ENCODE measurements around the gene CATSPER3.

Gene CATSPER3

DNA sequence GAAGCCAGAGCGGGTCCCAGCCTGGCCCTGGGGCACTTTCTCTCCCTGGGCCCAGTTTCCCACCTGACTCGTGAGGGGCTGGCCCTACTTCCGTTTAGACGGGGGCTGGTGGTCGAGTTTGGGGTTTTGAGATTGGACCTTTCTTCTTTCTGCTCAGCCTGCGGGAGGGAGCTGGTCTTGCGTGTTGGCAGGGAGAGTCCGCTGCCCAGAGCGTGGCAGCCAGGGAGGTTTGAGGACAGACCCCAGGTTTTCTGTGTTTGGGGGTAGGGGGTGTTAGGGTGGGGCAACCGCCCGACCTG is 72.3 kb downstream of the CATSPER3 start:
- Histone ChIP-seq H3K27me3 (ENCODE audit: low read depth, low read length) (peaks cover 63% of the 10 kb centered on the region), H3K36me3 (ENCODE audit: control insufficient read depth in 1 of 2, insufficient read depth in 2 of 2, low read length in 2 of 2) (no peaks in the 10 kb centered on the region), H3K4me1 (ENCODE audit: control insufficient read depth in 1 of 2, insufficient read depth in 2 of 2, low read length in 2 of 2) (peaks cover 0 to 16% of the 10 kb centered on the region in 2 donors), H3K4me3 (ENCODE audit: low read depth in 1 of 2, low read length in 2 of 2) (peak overlapping the region in 1 of 2 donors; percentile 20), H3K9me3 (ENCODE audit: control insufficient read depth in 1 of 2, low read length in 2 of 2) (no peaks in the 10 kb centered on the region), H3K27ac (ENCODE audit: low read length) (no peak overlapping the region)

DNA sequence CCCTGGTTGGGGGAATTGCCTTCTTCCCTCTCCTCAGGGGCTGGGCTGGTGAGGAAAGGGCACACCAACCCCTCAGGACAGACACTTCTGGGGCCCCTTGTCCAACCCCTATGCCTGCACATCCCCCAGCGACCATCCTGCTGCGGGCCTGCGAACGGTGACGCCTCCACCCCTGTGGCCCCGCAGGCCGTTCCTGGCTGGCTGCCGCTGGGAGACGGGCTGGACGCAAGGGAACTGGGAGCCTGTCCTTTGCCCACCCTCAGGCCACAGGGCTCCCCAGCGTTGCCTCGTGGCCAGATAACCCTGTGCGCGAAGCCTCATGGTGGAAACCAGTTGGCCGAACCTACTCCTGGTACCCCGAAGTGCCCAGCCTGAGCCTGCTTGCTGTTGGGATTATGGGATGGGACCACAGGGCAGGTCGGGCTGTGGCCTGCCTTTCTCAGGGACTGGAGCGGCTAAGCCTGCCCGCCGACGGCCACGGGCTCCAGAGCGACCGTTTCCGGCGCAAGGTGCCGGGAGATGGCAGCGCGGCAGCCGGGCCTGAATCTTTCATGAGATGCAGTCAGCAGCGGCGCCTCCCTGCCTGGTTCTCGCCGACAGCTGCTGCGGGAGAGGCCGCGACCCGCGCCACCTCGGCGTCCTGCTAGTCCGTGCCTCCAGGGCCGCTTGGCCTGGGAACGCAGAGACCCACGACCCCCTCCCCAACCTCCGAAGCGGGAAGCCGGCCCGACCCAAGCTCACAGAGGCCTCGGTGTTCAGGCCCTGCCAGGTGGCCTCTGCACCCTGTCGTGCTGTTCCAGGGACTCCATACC is 72.8 kb downstream of the CATSPER3 start:
- Histone ChIP-seq H3K27me3 (ENCODE audit: low read depth, low read length) (peaks cover 57% of the 10 kb centered on the region), H3K27ac (ENCODE audit: low read length) (no peak overlapping the region), H3K36me3 (ENCODE audit: control insufficient read depth in 1 of 2, insufficient read depth in 2 of 2, low read length in 2 of 2) (no peaks in the 10 kb centered on the region), H3K4me1 (ENCODE audit: control insufficient read depth in 1 of 2, insufficient read depth in 2 of 2, low read length in 2 of 2) (peaks cover 0 to 16% of the 10 kb centered on the region in 2 donors), H3K4me3 (ENCODE audit: low read depth in 1 of 2, low read length in 2 of 2) (no peak overlapping the region), H3K9me3 (ENCODE audit: control insufficient read depth in 1 of 2, low read length in 2 of 2) (no peaks in the 10 kb centered on the region)

DNA sequence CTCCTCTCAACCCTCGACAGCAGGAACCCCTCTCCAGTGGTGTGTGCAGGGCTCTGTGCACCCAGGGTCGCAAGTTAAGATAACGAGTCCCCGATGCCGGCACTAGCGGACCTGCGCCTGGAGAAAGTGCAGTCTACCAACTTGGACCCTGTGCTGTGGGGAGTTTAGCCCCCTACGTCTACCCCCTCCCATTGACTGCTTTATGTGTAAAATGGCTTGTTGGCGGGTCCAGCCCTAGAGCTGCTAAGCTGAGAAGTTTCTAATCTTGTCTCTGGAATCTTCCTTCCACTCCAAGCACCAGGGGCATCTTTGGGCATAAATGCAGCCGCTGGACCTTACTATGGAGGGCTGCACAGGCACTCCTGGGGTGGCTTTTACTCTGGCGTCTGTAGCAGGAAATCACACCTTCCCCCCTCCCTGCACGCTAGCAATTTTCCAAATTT is 73.5 kb downstream of the CATSPER3 start:
- no peaks in the 10 kb centered on the region for H3K36me3 ChIP-seq (ENCODE audit: control insufficient read depth in 1 of 2, insufficient read depth in 2 of 2, low read length in 2 of 2)
- peaks cover 54% of the 10 kb centered on the region for H3K27me3 ChIP-seq (ENCODE audit: low read depth, low read length)
- H3K4me3 ChIP-seq (ENCODE audit: low read depth in 1 of 2, low read length in 2 of 2), result no peak overlapping the region
- no peaks in the 10 kb centered on the region for H3K9me3 ChIP-seq (ENCODE audit: control insufficient read depth in 1 of 2, low read length in 2 of 2)
- no peak overlapping the region for H3K27ac ChIP-seq (ENCODE audit: low read length)
- peaks cover 0 to 16% of the 10 kb centered on the region in 2 donors for H3K4me1 ChIP-seq (ENCODE audit: control insufficient read depth in 1 of 2, insufficient read depth in 2 of 2, low read length in 2 of 2)

DNA sequence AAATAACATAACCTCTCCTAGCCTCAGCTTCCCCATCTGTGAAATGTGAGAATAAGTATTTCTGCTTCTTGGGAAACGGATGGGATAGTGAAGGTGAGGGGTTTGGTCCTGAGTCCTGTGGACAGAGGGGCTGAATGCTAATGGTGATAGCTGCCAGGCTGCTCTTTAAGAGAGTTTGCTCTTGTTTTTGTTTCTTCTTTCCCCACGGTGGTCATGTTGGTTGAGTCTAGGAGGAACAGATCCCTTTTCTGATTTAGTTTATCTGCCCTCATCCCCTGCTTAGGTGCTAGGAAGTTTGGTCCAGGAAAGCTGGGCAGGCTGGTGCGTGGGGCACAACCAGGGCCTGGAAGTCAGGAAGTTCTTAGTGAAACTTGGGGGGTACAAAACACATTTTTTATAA is 74.0 kb downstream of the CATSPER3 start:
- H3K27me3 ChIP-seq (ENCODE audit: low read depth, low read length), result peaks cover 48% of the 10 kb centered on the region
- H3K9me3 ChIP-seq (ENCODE audit: control insufficient read depth in 1 of 2, low read length in 2 of 2), result no peaks in the 10 kb centered on the region
- no peaks in the 10 kb centered on the region for H3K36me3 ChIP-seq (ENCODE audit: control insufficient read depth in 1 of 2, insufficient read depth in 2 of 2, low read length in 2 of 2)
- no peak overlapping the region for H3K4me3 ChIP-seq (ENCODE audit: low read depth in 1 of 2, low read length in 2 of 2)
- peaks cover 0 to 16% of the 10 kb centered on the region in 2 donors for H3K4me1 ChIP-seq (ENCODE audit: control insufficient read depth in 1 of 2, insufficient read depth in 2 of 2, low read length in 2 of 2)
- no peak overlapping the region for H3K27ac ChIP-seq (ENCODE audit: low read length)

DNA sequence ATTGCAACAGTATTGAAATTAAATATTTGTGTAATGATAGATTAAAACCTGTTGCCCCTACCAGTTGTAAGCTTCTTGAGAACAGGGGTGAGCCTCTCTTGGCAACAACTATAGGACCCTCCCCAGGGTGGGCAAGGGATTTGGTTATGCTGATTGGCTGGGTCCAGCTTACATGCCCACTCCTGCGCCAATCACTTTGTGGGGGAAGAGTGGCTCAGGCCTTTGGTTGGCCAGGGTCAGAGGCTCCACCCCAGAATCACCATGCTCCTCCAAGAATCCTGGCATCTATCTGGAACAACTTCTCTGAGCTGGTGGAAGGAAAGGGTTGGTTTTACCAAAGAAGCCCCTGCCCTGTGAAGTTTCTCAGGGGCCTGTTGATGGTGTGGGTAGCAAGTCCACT is 74.9 kb downstream of the CATSPER3 start:
- no peak overlapping the region for H3K4me3 ChIP-seq (ENCODE audit: low read depth in 1 of 2, low read length in 2 of 2)
- H3K4me1 ChIP-seq (ENCODE audit: control insufficient read depth in 1 of 2, insufficient read depth in 2 of 2, low read length in 2 of 2), result peaks cover 0 to 16% of the 10 kb centered on the region in 2 donors
- no peaks in the 10 kb centered on the region for H3K36me3 ChIP-seq (ENCODE audit: control insufficient read depth in 1 of 2, insufficient read depth in 2 of 2, low read length in 2 of 2)
- no peaks in the 10 kb centered on the region for H3K9me3 ChIP-seq (ENCODE audit: control insufficient read depth in 1 of 2, low read length in 2 of 2)
- peaks cover 40% of the 10 kb centered on the region for H3K27me3 ChIP-seq (ENCODE audit: low read depth, low read length)
- H3K27ac ChIP-seq (ENCODE audit: low read length), result no peak overlapping the region

DNA sequence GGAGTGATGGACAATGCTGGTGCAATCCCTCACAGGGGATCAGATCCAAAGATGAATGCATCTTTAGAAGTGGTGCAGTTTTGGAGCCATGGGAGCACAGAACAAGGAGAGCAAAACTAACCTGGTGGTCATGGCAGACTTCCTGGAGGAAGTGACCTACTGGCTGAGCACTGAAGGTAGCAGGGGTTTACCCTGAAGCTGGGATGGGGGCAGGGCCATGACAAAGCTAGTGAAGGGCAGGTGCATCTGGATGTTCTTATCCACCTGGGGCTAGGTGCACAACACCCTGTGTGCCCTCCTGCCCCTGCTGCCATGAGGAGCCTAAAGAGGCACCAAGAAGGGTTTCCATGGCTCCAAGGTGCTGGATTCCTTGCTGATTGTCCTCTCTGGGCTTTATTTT is 77.8 kb downstream of the CATSPER3 start:
- H3K9me3 ChIP-seq (ENCODE audit: control insufficient read depth in 1 of 2, low read length in 2 of 2), result no peaks in the 10 kb centered on the region
- no peak overlapping the region for H3K27ac ChIP-seq (ENCODE audit: low read length)
- peaks cover 0 to 4% of the 10 kb centered on the region in 2 donors for H3K4me1 ChIP-seq (ENCODE audit: control insufficient read depth in 1 of 2, insufficient read depth in 2 of 2, low read length in 2 of 2)
- no peak overlapping the region for H3K4me3 ChIP-seq (ENCODE audit: low read depth in 1 of 2, low read length in 2 of 2)
- H3K27me3 ChIP-seq (ENCODE audit: low read depth, low read length), result peaks cover 13% of the 10 kb centered on the region
- no peaks in the 10 kb centered on the region for H3K36me3 ChIP-seq (ENCODE audit: control insufficient read depth in 1 of 2, insufficient read depth in 2 of 2, low read length in 2 of 2)

DNA sequence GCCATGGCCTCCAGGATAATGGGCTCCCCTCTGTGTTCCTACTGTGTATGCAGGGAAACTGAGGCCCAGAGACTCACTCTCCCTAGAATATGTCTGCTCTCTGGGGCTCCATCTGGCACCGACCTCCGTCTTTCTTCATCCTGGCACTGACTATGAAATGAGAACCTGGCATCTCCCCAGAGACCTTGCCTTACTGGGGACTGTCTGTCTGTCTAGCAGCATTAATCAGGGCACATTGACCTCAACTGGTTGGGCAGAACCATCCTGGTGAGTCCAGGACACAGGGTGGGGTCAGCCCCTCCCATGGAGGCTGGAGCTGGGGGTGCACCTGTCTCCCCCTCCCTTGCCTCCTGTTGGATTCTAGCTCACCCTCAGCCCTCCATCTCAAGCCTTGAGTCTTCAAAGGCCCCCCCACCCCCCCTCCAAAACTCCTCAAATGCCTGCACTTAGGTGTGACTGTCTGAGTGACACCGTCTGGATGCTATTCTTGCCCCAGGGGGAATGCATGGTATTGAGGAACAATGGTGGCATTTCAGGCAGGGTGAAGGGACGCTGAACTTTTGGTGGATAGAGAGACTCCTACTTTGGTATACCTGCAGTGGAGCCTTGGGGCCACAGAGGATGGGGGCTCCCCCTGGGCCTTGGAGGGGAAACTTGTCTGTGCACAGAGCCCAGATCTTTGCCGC is 79.1 kb downstream of the CATSPER3 start:
- peaks cover 0 to 5% of the 10 kb centered on the region in 2 donors for H3K4me1 ChIP-seq (ENCODE audit: control insufficient read depth in 1 of 2, insufficient read depth in 2 of 2, low read length in 2 of 2)
- H3K9me3 ChIP-seq (ENCODE audit: control insufficient read depth in 1 of 2, low read length in 2 of 2), result no peaks in the 10 kb centered on the region
- H3K27ac ChIP-seq (ENCODE audit: low read length), result no peak overlapping the region
- no peak overlapping the region for H3K4me3 ChIP-seq (ENCODE audit: low read depth in 1 of 2, low read length in 2 of 2)
- H3K36me3 ChIP-seq (ENCODE audit: control insufficient read depth in 1 of 2, insufficient read depth in 2 of 2, low read length in 2 of 2), result no peaks in the 10 kb centered on the region
- H3K27me3 ChIP-seq (ENCODE audit: low read depth, low read length), result peaks cover 6% of the 10 kb centered on the region

DNA sequence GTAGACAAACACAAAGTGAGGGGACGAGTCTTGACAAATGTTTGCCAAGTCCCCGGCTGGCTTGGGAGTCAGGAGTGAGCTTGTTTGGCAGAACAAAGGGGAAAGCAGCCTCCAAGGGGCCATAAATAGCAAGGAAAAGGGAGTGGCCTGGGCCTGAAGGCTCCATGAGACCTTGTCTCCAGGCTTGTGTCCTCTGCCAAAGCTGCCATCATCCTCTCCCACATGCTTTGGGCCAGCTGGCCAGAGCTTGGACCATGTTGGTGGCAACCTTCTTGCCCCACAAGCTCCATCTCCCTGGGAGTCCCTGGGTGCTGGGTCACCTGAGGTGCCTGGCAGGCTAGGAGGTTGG is 79.6 kb downstream of the CATSPER3 start:
- Histone ChIP-seq H3K4me3 (ENCODE audit: low read depth in 1 of 2, low read length in 2 of 2) (no peak overlapping the region), H3K27ac (ENCODE audit: low read length) (no peak overlapping the region), H3K36me3 (ENCODE audit: control insufficient read depth in 1 of 2, insufficient read depth in 2 of 2, low read length in 2 of 2) (no peaks in the 10 kb centered on the region), H3K9me3 (ENCODE audit: control insufficient read depth in 1 of 2, low read length in 2 of 2) (no peaks in the 10 kb centered on the region), H3K4me1 (ENCODE audit: control insufficient read depth in 1 of 2, insufficient read depth in 2 of 2, low read length in 2 of 2) (peaks cover 0 to 5% of the 10 kb centered on the region in 2 donors), H3K27me3 (ENCODE audit: low read depth, low read length) (peaks cover 6% of the 10 kb centered on the region)

DNA sequence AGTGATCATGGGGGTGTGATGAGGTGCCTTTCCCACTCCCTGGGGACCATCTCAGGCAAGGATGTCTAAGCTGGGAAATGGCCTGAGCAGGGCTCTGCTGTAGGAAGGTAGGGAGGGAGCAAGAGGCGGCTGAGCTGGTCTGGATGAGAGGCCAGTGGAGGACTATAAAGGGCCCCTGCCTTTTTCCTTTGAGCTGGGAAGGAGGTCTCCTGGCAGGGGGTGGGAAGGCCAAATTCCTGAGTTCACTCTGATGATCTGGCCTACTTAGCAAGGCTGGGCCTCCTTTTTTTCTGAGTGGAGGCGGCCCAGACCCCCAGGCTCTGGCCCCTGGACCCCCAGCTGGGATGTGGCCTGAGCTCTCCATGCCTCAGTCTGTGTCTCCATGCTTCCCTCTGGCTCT is 80.6 kb downstream of the CATSPER3 start:
- H3K36me3 ChIP-seq (ENCODE audit: control insufficient read depth in 1 of 2, insufficient read depth in 2 of 2, low read length in 2 of 2), result no peaks in the 10 kb centered on the region
- no peaks in the 10 kb centered on the region for H3K27me3 ChIP-seq (ENCODE audit: low read depth, low read length)
- no peaks in the 10 kb centered on the region for H3K9me3 ChIP-seq (ENCODE audit: control insufficient read depth in 1 of 2, low read length in 2 of 2)

DNA sequence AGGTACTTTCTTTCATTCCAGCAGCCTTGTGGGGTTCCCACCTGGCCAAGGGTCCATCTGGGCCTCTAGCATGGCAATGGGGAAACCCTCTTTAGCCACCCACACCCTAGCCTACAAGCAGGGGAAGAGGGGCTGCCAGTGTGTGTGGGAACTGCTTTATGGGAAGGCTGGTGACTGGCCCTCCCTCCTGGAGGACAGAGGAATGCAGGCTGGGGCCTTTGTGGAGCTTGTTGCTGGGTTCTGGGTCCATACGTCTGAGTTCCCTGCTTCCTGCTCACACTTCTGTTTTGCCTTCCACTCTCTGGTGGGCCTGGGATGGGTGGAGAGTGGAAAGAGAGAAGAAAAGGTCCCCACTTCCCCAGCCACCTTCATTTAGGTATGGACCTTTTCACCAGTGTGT is 81.2 kb downstream of the CATSPER3 start:
- no peak overlapping the region for H3K4me3 ChIP-seq (ENCODE audit: low read depth in 1 of 2, low read length in 2 of 2)
- H3K27me3 ChIP-seq (ENCODE audit: low read depth, low read length), result no peaks in the 10 kb centered on the region
- H3K27ac ChIP-seq (ENCODE audit: low read length), result no peak overlapping the region
- no peaks in the 10 kb centered on the region for H3K36me3 ChIP-seq (ENCODE audit: control insufficient read depth in 1 of 2, insufficient read depth in 2 of 2, low read length in 2 of 2)
- peaks cover 0 to 5% of the 10 kb centered on the region in 2 donors for H3K4me1 ChIP-seq (ENCODE audit: control insufficient read depth in 1 of 2, insufficient read depth in 2 of 2, low read length in 2 of 2)
- H3K9me3 ChIP-seq (ENCODE audit: control insufficient read depth in 1 of 2, low read length in 2 of 2), result no peaks in the 10 kb centered on the region

More for the DNA sequence above, 80.6 kb downstream of the CATSPER3 start:
- Histone ChIP-seq H3K4me1 (ENCODE audit: control insufficient read depth in 1 of 2, insufficient read depth in 2 of 2, low read length in 2 of 2) (peaks cover 0 to 5% of the 10 kb centered on the region in 2 donors), H3K27ac (ENCODE audit: low read length) (no peak overlapping the region), H3K4me3 (ENCODE audit: low read depth in 1 of 2, low read length in 2 of 2) (no peak overlapping the region)

DNA sequence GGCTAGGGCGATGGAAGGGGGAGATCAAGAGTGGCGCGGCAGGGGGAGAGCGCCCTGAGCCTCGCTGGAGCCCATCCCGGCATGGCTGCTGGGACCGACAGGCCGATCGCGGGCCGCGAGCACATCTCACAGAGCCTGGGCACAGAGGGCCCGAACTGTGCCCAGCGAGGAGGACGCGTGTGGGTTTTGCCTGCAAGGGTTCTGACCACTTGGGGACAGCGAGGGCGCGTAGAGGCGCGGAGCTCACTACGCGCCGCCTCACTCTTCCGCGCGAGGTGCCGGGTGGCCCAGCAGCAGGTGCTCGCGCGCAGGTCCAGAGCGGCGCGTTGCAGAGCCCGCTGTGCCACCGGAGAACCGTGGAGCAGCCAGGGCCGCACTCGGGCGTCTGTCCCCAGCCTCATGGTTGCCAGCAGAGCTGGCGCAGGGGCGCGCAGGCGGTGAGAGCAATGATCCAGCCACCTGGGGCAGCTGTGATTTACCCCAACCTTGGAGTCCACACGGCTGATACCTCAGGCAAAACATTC is 82.6 kb downstream of the CATSPER3 start:
- no peaks in the 10 kb centered on the region for H3K36me3 ChIP-seq (ENCODE audit: control insufficient read depth in 1 of 2, insufficient read depth in 2 of 2, low read length in 2 of 2)
- H3K27me3 ChIP-seq (ENCODE audit: low read depth, low read length), result peaks cover under 1% of the 10 kb centered on the region
- H3K4me1 ChIP-seq (ENCODE audit: control insufficient read depth in 1 of 2, insufficient read depth in 2 of 2, low read length in 2 of 2), result peaks cover 0 to 5% of the 10 kb centered on the region in 2 donors
- no peak overlapping the region for H3K4me3 ChIP-seq (ENCODE audit: low read depth in 1 of 2, low read length in 2 of 2)
- no peaks in the 10 kb centered on the region for H3K9me3 ChIP-seq (ENCODE audit: control insufficient read depth in 1 of 2, low read length in 2 of 2)
- H3K27ac ChIP-seq (ENCODE audit: low read length), result no peak overlapping the region
